HepG2 (cell line): ENCODE results near the gene OSCP1. TPM values are rescaled to one million over a fixed set of nuclear protein-coding genes. Genes with fewer than 3 reads are reported as not detected.

Source experiments
- ATAC-seq: fragments of 200-7000 bp; cut with Tn5 transposase; 3 replicates; pipeline ENCODE4 v1.9.1; 2020; ENCODE audit warnings: mild to moderate bottlenecking, moderate library complexity
- BruUV-seq: library from RNA; stranded (reverse); fragments of 400-500 nt; replicated peaks from 2 replicates; lab custom pipeline; 2021; lab: Mats Ljungman, UMichigan
- CTCF ChIA-PET: fragments of 300-600 bp; formaldehyde crosslinking; extraction: SDS; loops from one replicate; lab custom pipeline; 2021; ENCODE audit warnings: low total read pairs, inconsistent platforms, low intra/inter-chr PET ratio; lab: Yijun Ruan, JAX
- POLR2A ChIA-PET: fragments of 350-600 bp; sonication (Branson Sonifier 250); formaldehyde crosslinking; loops from one replicate; lab custom pipeline; 2020; ENCODE audit warnings: antibody characterized with exemption, inconsistent platforms; lab: Yijun Ruan, JAX
- DNase-seq: peaks from one replicate; pipeline ENCODE4 v3.0.0-alpha.2; 2015; ENCODE audit warnings: low spot score
- FAIRE-seq: peaks from 3 replicates; lab custom pipeline; 2011; peaks lifted over from hg19 to GRCh38; lab: Jason Lieb, UNC
- H2AFZ ChIP-seq: one replicate; pipeline ENCODE4 v1.6.1; 2011; ENCODE audit warnings: low read length, inconsistent platforms
- H3K27ac ChIP-seq: fragments of 300-600 bp; 3 replicates; pipeline ENCODE4 v1.8.0; 2011; ENCODE audit warnings: mixed run types, mild to moderate bottlenecking, mixed read lengths, low read length, inconsistent platforms; ENCODE audit not compliant: insufficient read depth; ENCODE audit errors: extremely low read length
- H3K27me3 ChIP-seq, 2 experiments: fragments of 200-600 bp in 1 of 2; 2 replicates in 1 of 2; 3 replicates in 1 of 2; pipeline versions ENCODE4 v1.6.0 to v1.8.0; 2011; ENCODE audit warnings: low read length in 2 of 2, mild to moderate bottlenecking in 2 of 2, moderate library complexity in 2 of 2, inconsistent platforms in 1 of 2; ENCODE audit not compliant: insufficient read depth in 2 of 2, control insufficient read depth in 1 of 2
- H3K36me3 ChIP-seq, 2 experiments: fragments of 200-600 bp in 1 of 2; replicated peaks in 1 of 2; 2 replicates in 1 of 2; 3 replicates in 1 of 2; pipeline versions ENCODE4 v1.5.1 to v1.8.0; 2011; ENCODE audit warnings: low read length in 2 of 2, inconsistent platforms in 1 of 2; ENCODE audit not compliant: insufficient read depth in 2 of 2, control insufficient read depth in 1 of 2
- H3K4me1 ChIP-seq: 2 replicates; pipeline ENCODE4 v1.5.1; 2012; ENCODE audit warnings: low read length, inconsistent platforms; ENCODE audit not compliant: insufficient read depth
- H3K4me2 ChIP-seq: 2 replicates; pipeline ENCODE4 v1.6.0; 2011; ENCODE audit warnings: low read depth, low read length, inconsistent platforms
- H3K4me3 ChIP-seq, 3 experiments: fragments of 200-600 bp in 1 of 3; sonication (generic), shearing (Covaris generic) in 1 of 3; replicated peaks in 1 of 3; 2 replicates each; pipeline ENCODE4 v1.5.1; 2011 to 2016; ENCODE audit warnings: low read length in 3 of 3, inconsistent platforms in 2 of 3, low read depth in 2 of 3, mild to moderate bottlenecking in 2 of 3, control low read depth in 1 of 3, mixed read lengths in 1 of 3; ENCODE audit not compliant: insufficient read depth in 1 of 3
- H3K79me2 ChIP-seq: one replicate; pipeline ENCODE4 v1.6.1; 2011; ENCODE audit warnings: low read length, inconsistent platforms; ENCODE audit not compliant: insufficient read depth
- H3K9ac ChIP-seq: 2 replicates; pipeline ENCODE4 v1.6.0; 2011; ENCODE audit warnings: mild to moderate bottlenecking, low read depth, low read length, inconsistent platforms; ENCODE audit not compliant: insufficient read depth
- H3K9me3 ChIP-seq: 2 replicates; pipeline ENCODE4 v1.5.1; 2012; ENCODE audit warnings: mild to moderate bottlenecking, low read length
- H4K20me1 ChIP-seq: 2 replicates; pipeline ENCODE4 v1.6.0; 2011; ENCODE audit warnings: inconsistent platforms, mild to moderate bottlenecking, low read length, moderate library complexity; ENCODE audit not compliant: insufficient read depth
- KLF6 ChIP-seq: IDR thresholded peaks from 2 replicates; pipeline ENCODE4 v1.8.0; 2016; ENCODE audit warnings: missing biosample characterization, missing genetic modification reagents
- ZBTB46 ChIP-seq: sonication (generic); formaldehyde crosslinking; IDR thresholded peaks from 2 replicates; pipeline ENCODE4 v1.4.0; 2020; ENCODE audit warnings: mild to moderate bottlenecking, missing genetic modification reagents, borderline replicate concordance
- ZNF124 ChIP-seq: sonication (generic); formaldehyde crosslinking; IDR thresholded peaks from 2 replicates; pipeline ENCODE4 v1.4.0; 2020; ENCODE audit warnings: missing genetic modification reagents
- ZNF782 ChIP-seq: sonication (generic); formaldehyde crosslinking; IDR thresholded peaks from 2 replicates; pipeline ENCODE4 v1.4.0; 2020; ENCODE audit warnings: missing genetic modification reagents, mild to moderate bottlenecking, borderline replicate concordance
- WGBS: methylation state at CpG from one replicate; pipeline ENCODE4 v1.1.6; 2017; ENCODE audit warnings: low lambda C conversion rate; 5-methylcytosine and 5-hydroxymethylcytosine counted together
- in situ Hi-C: cut with HindIII; loops from 2 replicates; pipeline ENCODE4 v1.10.0; 2017; ENCODE audit warnings: low pct_unique_long_range_greater_than_20kb; ENCODE audit not compliant: extremely low pct_ligation_motif_present
- intact Hi-C: fragments of 100-400 bp; cut with micrococcal nuclease; formaldehyde crosslinking; loops from one replicate; pipeline ENCODE4 v1.10.0; 2022; ENCODE audit not compliant: unreplicated experiment
- polyA plus RNA-seq, 8 experiments: library from polyadenylated mRNA; depleted of rRNA in 3 of 8; stranded (reverse) in 7 of 8; unstranded in 1 of 8; fragments of >200 nt; fragmentation: Illumina TruSeq in 4 of 8; extraction: Trizol in 4 of 8; gene quantifications; 2 replicates each; pipeline versions ENCODE4 v1.2.1 to v1.2.3, GENCODE V29; 2011 to 2016; ENCODE audit warnings: low read depth in 4 of 8, missing spikeins in 1 of 8, mixed read lengths in 1 of 8; ENCODE audit not compliant: insufficient read depth in 1 of 8
- total RNA-seq, 5 experiments: library from RNA; depleted of rRNA; stranded (reverse); fragments of >200 nt; fragmentation: Illumina TruSeq; extraction: Trizol; gene quantifications; 2 replicates each; pipeline ENCODE4 v1.2.3, GENCODE V29; 2016; ENCODE audit warnings: low read depth in 1 of 5

Gene OSCP1
- total and polyA plus RNA-seq, 2 of the 13 experiments (the other 11 are each of a cell fraction or from before 2014, with no cell fraction given), result 0.60 to 0.84 TPM

- no peak for TF ChIP-seq ZNF782 (CRISPR knock-in tag)
Measured at GRCh38 chr1:36415661-36416326, 34.5 kb downstream of the OSCP1 start (continued).

- CTCF ChIA-PET, result no interaction called here
- DNase-seq (no peak), FAIRE-seq (no peak), ATAC-seq (no peak)
- H3K4me3 ChIP-seq, result no peak overlapping the region
- H3K4me1 ChIP-seq, result no peaks in the 10 kb centered on the region
- H3K27ac ChIP-seq, result no peak overlapping the region
- H3K36me3 ChIP-seq, result no peaks in the 10 kb centered on the region; a peak in 1 of 5 replicates
- intact Hi-C loops, result no loop called here
- H3K9ac ChIP-seq, result no peak overlapping the region
- no peaks in the 10 kb centered on the region for H4K20me1 ChIP-seq
- 88% methylated on average over 4 of the region's 4 CpGs for WGBS
- no peaks in the 10 kb centered on the region for H3K9me3 ChIP-seq
- H3K79me2 ChIP-seq, result no peaks in the 10 kb centered on the region
- in situ Hi-C loops, result no loop called here
- H2AFZ ChIP-seq, result no peak overlapping the region
- TF ChIP-seq ZNF124 (CRISPR knock-in tag) (peak; percentile 67; the same call in 1 of the 2 replicates), KLF6 (no peak), ZBTB46 (no peak)
- BruUV-seq, result no TSS peak
- POLR2A ChIA-PET, result interaction anchor here (0.8 kb wide), 1 partner anchor 14 kb away, joined by 3 read pairs; no protein-coding TSS in a partner anchor
- H3K27me3 ChIP-seq, result no peaks in the 10 kb centered on the region
- no peak overlapping the region for H3K4me2 ChIP-seq
Measured at GRCh38 chr1:36414384-36414783, 35.9 kb downstream of the OSCP1 start.
